GM23338 (cell line): ENCODE results near the gene BCKDK. TPM values are rescaled to one million over a fixed set of nuclear protein-coding genes. Genes with fewer than 3 reads are reported as not detected.

ENCODE experiments used
- ATAC-seq: fragments of 200-7000 bp; cut with Tn5 transposase; 3 replicates; pipeline ENCODE4 v1.9.1; 2020
- DNase-seq: peaks from one replicate; pipeline ENCODE4 v3.0.0-alpha.2; 2015; ENCODE audit warnings: low spot score
- H2AFZ ChIP-seq: fragments of 200-600 bp; sonication (generic); 2 replicates; pipeline ENCODE4 v1.8.0; 2016; ENCODE audit warnings: antibody characterized with exemption, mild to moderate bottlenecking, moderate library complexity
- H3F3A ChIP-seq: fragments of 200-600 bp; sonication (generic); replicated peaks from 2 replicates; pipeline ENCODE4 v1.8.0; 2017; ENCODE audit warnings: antibody characterized with exemption, mixed run types, low read depth
- H3K27ac ChIP-seq: fragments of 200-600 bp; sonication (generic); 2 replicates; pipeline ENCODE4 v1.6.1; 2016; ENCODE audit warnings: low read depth
- H3K27me3 ChIP-seq: fragments of 200-600 bp; sonication (generic); 2 replicates; pipeline ENCODE4 v1.8.0; 2016; ENCODE audit warnings: mild to moderate bottlenecking, mixed run types, moderate library complexity; ENCODE audit not compliant: insufficient read depth
- H3K36me3 ChIP-seq: fragments of 200-600 bp; sonication (generic); 2 replicates; pipeline ENCODE4 v1.8.0; 2016; ENCODE audit warnings: mild to moderate bottlenecking; ENCODE audit not compliant: insufficient read depth
- H3K4me1 ChIP-seq: fragments of 200-600 bp; sonication (generic); 2 replicates; pipeline ENCODE4 v1.8.0; 2016; ENCODE audit warnings: mild to moderate bottlenecking, moderate library complexity; ENCODE audit not compliant: insufficient read depth
- H3K4me2 ChIP-seq: fragments of 200-600 bp; sonication (generic); 2 replicates; pipeline ENCODE4 v1.7.1; 2017; ENCODE audit warnings: mixed run types
- H3K4me3 ChIP-seq: fragments of 200-600 bp; sonication (generic); 2 replicates; pipeline ENCODE4 v1.6.1; 2016; ENCODE audit warnings: mixed run types
- H3K79me2 ChIP-seq: fragments of 200-600 bp; sonication (generic); replicated peaks from 2 replicates; pipeline ENCODE4 v1.8.0; 2017; ENCODE audit warnings: mild to moderate bottlenecking; ENCODE audit not compliant: insufficient read depth
- H3K9me2 ChIP-seq: fragments of 200-600 bp; sonication (generic); 2 replicates; pipeline ENCODE4 v1.8.0; 2017; ENCODE audit not compliant: insufficient read depth
- H4K20me1 ChIP-seq: fragments of 200-600 bp; sonication (generic); replicated peaks from 2 replicates; pipeline ENCODE4 v1.8.0; 2017; ENCODE audit warnings: mild to moderate bottlenecking; ENCODE audit not compliant: insufficient read depth
- H3K27ac Mint-ChIP-seq: 2 replicates; pipeline ENCODE4 v1.8.0; 2020; ENCODE audit warnings: inconsistent platforms, mild to moderate bottlenecking, moderate library complexity, mixed read lengths
- H3K27me3 Mint-ChIP-seq: 3 replicates; pipeline ENCODE4 v1.8.0; 2022; ENCODE audit warnings: low read depth, mild to moderate bottlenecking, moderate library complexity, mixed read lengths, inconsistent platforms; ENCODE audit not compliant: insufficient read depth, poor library complexity
- H3K36me3 Mint-ChIP-seq: 3 replicates; pipeline ENCODE4 v1.8.0; 2021; ENCODE audit warnings: low read depth, mild to moderate bottlenecking, inconsistent platforms, moderate library complexity, mixed read lengths
- H3K4me1 Mint-ChIP-seq: 3 replicates; pipeline ENCODE4 v1.8.0; 2020; ENCODE audit warnings: mild to moderate bottlenecking, inconsistent platforms, mixed read lengths
- H3K4me3 Mint-ChIP-seq: 3 replicates; pipeline ENCODE4 v1.8.0; 2021; ENCODE audit warnings: moderate library complexity, mild to moderate bottlenecking, inconsistent platforms, mixed read lengths
- H3K9me3 Mint-ChIP-seq: 3 replicates; pipeline ENCODE4 v1.8.0; 2020; ENCODE audit warnings: moderate library complexity, mild to moderate bottlenecking, inconsistent platforms, mixed read lengths
- CREB1 ChIP-seq: fragments of 250-450 bp; sonication (Bioruptor Pico); IDR thresholded peaks from 2 replicates; pipeline ENCODE4 v1.5.0; 2020; ENCODE audit warnings: low read depth, mild to moderate bottlenecking, moderate library complexity
- EZH2 ChIP-seq: fragments of 200-600 bp; sonication (generic); IDR thresholded peaks from one replicate; pipeline ENCODE4 v1.8.0; 2017; ENCODE audit warnings: antibody characterized with exemption, mild to moderate bottlenecking, low read depth; ENCODE audit not compliant: unreplicated experiment
- EZH2phosphoT487 ChIP-seq: fragments of 200-600 bp; sonication (generic); IDR thresholded peaks from one replicate; pipeline ENCODE4 v1.8.1; 2018; ENCODE audit warnings: antibody characterized with exemption; ENCODE audit not compliant: unreplicated experiment
- JUNB ChIP-seq: IDR thresholded peaks from one replicate; pipeline ENCODE4 v1.6.1; 2016; ENCODE audit warnings: antibody characterized with exemption; ENCODE audit not compliant: unreplicated experiment
- NANOG ChIP-seq: IDR thresholded peaks from 2 replicates; pipeline ENCODE4 v1.6.1; 2016; ENCODE audit warnings: antibody characterized with exemption, borderline replicate concordance
- POLR2AphosphoS5 ChIP-seq: IDR thresholded peaks from 2 replicates; pipeline ENCODE4 v1.6.1; 2016; ENCODE audit warnings: antibody characterized with exemption, low read depth
- STAT1 ChIP-seq: IDR thresholded peaks from one replicate; pipeline ENCODE4 v1.6.1; 2016; ENCODE audit warnings: antibody characterized with exemption; ENCODE audit not compliant: unreplicated experiment
- ZNF114 ChIP-seq: fragments of 250-450 bp; sonication (Bioruptor Pico); IDR thresholded peaks from 2 replicates; pipeline ENCODE4 v1.5.0; 2020; ENCODE audit warnings: mild to moderate bottlenecking, moderate library complexity
- ZNF331 ChIP-seq: fragments of 250-450 bp; sonication (Bioruptor Pico); IDR thresholded peaks from 2 replicates; pipeline ENCODE4 v1.5.0; 2020; ENCODE audit warnings: low read depth, mild to moderate bottlenecking, moderate library complexity
- polyA plus RNA-seq: library from polyadenylated mRNA; unstranded; fragments of >200 nt; fragmentation: Nextera tagmentation; extraction: Ambion mirVana; gene quantifications from 2 replicates; pipeline ENCODE4 v1.2.1, GENCODE V29; 2016
- total RNA-seq: library from RNA; depleted of rRNA; stranded (reverse); fragments of >200 nt; shearing (Covaris generic); gene quantifications from 2 replicates; pipeline ENCODE4 v1.2.3, GENCODE V29; 2014
- TF ChIP-seq, protein P1 (sequence below): IDR thresholded peaks from 2 replicates; pipeline ENCODE4 v1.6.1; 2016; ENCODE audit warnings: antibody characterized with exemption
- TF ChIP-seq, protein P2 (sequence below), 2 experiments: fragments of 200-600 bp in 1 of 2; sonication (generic) in 1 of 2; conservative IDR thresholded peaks; 2 replicates each; pipeline versions ENCODE4 v1.5.1 to v1.6.1; 2016 to 2017; ENCODE audit warnings: antibody characterized with exemption in 2 of 2, low read depth in 2 of 2, mild to moderate bottlenecking in 2 of 2, moderate library complexity in 1 of 2
- TF ChIP-seq, protein P3 (sequence below): fragments of 250-450 bp; sonication (Bioruptor Pico); IDR thresholded peaks from 2 replicates; pipeline ENCODE4 v1.5.0; 2020; ENCODE audit warnings: mild to moderate bottlenecking, moderate library complexity
- TF ChIP-seq, protein P4 (sequence below): IDR thresholded peaks from one replicate; pipeline ENCODE4 v1.6.1; 2018; ENCODE audit warnings: antibody characterized with exemption; ENCODE audit not compliant: unreplicated experiment

Gene BCKDK
- total and polyA plus RNA-seq, 2 experiments from 2014 or later = 36.1 to 58.9 TPM

DNA sequence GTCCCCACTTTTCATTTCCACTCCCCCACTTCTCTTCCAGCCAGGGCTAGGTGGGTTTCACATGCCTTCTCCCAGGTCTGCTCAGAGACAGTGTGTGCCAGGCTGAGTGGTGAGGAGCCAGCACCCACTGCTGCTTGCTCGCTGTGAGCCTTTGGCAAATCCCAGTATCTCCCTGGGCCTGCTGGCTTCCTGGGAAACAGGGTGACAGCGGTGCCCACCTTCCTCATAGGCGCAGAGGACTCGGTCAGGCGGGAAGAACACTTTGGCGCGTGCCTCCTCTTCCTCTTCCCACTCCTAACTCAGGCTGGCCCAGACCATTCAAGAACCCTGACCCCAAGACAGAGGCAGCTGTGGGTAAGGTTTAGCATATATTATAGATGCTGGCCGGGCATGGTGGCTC lies 19.0 kb upstream of the BCKDK start:
- peaks cover 7% of the 10 kb centered on the region; the same call in 1 of the 2 replicates for H3K4me1 ChIP-seq
- H3K4me3 Mint-ChIP-seq = no peak overlapping the region; the same call in 2 of the 3 replicates

More for the DNA sequence above, 19.0 kb upstream of the BCKDK start:
- Histone ChIP-seq H3F3A (peaks cover 1% of the 10 kb centered on the region; the same call in 1 of the 2 replicates), H3K27me3 (no peaks in the 10 kb centered on the region), H2AFZ (no peak overlapping the region), H3K4me2 (no peak overlapping the region), H4K20me1 (no peaks in the 10 kb centered on the region), H3K36me3 (no peaks in the 10 kb centered on the region), H3K27ac (no peak overlapping the region), H3K9me2 (no peaks in the 10 kb centered on the region), H3K4me3 (no peak overlapping the region), H3K79me2 (peaks cover 16% of the 10 kb centered on the region)
- Mint-ChIP-seq H3K4me1 (peaks cover 8% of the 10 kb centered on the region; the same call in 1 of the 3 replicates), H3K36me3 (peaks cover 24% of the 10 kb centered on the region), H3K9me3 (no peaks in the 10 kb centered on the region), H3K27me3 (peaks cover 16% of the 10 kb centered on the region), H3K27ac (no peak overlapping the region)
- no peak for ATAC-seq
- DNase-seq = no peak
- TF ChIP-seq ZNF114 (CRISPR knock-in tag) (no peak), POLR2AphosphoS5 (no peak), ZNF331 (CRISPR knock-in tag) (no peak), NANOG (no peak), STAT1 (no peak), EZH2 (no peak), CREB1 (no peak), EZH2phosphoT487 (no peak), JUNB (no peak)
- TF ChIP-seq, protein P1, sequence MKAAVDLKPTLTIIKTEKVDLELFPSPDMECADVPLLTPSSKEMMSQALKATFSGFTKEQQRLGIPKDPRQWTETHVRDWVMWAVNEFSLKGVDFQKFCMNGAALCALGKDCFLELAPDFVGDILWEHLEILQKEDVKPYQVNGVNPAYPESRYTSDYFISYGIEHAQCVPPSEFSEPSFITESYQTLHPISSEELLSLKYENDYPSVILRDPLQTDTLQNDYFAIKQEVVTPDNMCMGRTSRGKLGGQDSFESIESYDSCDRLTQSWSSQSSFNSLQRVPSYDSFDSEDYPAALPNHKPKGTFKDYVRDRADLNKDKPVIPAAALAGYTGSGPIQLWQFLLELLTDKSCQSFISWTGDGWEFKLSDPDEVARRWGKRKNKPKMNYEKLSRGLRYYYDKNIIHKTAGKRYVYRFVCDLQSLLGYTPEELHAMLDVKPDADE = no peak
- TF ChIP-seq, protein P2, sequence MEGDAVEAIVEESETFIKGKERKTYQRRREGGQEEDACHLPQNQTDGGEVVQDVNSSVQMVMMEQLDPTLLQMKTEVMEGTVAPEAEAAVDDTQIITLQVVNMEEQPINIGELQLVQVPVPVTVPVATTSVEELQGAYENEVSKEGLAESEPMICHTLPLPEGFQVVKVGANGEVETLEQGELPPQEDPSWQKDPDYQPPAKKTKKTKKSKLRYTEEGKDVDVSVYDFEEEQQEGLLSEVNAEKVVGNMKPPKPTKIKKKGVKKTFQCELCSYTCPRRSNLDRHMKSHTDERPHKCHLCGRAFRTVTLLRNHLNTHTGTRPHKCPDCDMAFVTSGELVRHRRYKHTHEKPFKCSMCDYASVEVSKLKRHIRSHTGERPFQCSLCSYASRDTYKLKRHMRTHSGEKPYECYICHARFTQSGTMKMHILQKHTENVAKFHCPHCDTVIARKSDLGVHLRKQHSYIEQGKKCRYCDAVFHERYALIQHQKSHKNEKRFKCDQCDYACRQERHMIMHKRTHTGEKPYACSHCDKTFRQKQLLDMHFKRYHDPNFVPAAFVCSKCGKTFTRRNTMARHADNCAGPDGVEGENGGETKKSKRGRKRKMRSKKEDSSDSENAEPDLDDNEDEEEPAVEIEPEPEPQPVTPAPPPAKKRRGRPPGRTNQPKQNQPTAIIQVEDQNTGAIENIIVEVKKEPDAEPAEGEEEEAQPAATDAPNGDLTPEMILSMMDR (conservative IDR thresholded peaks at IDR 0.05; ENCODE audit: low read depth in 2 of 2) = no peak
- TF ChIP-seq, protein P3, sequence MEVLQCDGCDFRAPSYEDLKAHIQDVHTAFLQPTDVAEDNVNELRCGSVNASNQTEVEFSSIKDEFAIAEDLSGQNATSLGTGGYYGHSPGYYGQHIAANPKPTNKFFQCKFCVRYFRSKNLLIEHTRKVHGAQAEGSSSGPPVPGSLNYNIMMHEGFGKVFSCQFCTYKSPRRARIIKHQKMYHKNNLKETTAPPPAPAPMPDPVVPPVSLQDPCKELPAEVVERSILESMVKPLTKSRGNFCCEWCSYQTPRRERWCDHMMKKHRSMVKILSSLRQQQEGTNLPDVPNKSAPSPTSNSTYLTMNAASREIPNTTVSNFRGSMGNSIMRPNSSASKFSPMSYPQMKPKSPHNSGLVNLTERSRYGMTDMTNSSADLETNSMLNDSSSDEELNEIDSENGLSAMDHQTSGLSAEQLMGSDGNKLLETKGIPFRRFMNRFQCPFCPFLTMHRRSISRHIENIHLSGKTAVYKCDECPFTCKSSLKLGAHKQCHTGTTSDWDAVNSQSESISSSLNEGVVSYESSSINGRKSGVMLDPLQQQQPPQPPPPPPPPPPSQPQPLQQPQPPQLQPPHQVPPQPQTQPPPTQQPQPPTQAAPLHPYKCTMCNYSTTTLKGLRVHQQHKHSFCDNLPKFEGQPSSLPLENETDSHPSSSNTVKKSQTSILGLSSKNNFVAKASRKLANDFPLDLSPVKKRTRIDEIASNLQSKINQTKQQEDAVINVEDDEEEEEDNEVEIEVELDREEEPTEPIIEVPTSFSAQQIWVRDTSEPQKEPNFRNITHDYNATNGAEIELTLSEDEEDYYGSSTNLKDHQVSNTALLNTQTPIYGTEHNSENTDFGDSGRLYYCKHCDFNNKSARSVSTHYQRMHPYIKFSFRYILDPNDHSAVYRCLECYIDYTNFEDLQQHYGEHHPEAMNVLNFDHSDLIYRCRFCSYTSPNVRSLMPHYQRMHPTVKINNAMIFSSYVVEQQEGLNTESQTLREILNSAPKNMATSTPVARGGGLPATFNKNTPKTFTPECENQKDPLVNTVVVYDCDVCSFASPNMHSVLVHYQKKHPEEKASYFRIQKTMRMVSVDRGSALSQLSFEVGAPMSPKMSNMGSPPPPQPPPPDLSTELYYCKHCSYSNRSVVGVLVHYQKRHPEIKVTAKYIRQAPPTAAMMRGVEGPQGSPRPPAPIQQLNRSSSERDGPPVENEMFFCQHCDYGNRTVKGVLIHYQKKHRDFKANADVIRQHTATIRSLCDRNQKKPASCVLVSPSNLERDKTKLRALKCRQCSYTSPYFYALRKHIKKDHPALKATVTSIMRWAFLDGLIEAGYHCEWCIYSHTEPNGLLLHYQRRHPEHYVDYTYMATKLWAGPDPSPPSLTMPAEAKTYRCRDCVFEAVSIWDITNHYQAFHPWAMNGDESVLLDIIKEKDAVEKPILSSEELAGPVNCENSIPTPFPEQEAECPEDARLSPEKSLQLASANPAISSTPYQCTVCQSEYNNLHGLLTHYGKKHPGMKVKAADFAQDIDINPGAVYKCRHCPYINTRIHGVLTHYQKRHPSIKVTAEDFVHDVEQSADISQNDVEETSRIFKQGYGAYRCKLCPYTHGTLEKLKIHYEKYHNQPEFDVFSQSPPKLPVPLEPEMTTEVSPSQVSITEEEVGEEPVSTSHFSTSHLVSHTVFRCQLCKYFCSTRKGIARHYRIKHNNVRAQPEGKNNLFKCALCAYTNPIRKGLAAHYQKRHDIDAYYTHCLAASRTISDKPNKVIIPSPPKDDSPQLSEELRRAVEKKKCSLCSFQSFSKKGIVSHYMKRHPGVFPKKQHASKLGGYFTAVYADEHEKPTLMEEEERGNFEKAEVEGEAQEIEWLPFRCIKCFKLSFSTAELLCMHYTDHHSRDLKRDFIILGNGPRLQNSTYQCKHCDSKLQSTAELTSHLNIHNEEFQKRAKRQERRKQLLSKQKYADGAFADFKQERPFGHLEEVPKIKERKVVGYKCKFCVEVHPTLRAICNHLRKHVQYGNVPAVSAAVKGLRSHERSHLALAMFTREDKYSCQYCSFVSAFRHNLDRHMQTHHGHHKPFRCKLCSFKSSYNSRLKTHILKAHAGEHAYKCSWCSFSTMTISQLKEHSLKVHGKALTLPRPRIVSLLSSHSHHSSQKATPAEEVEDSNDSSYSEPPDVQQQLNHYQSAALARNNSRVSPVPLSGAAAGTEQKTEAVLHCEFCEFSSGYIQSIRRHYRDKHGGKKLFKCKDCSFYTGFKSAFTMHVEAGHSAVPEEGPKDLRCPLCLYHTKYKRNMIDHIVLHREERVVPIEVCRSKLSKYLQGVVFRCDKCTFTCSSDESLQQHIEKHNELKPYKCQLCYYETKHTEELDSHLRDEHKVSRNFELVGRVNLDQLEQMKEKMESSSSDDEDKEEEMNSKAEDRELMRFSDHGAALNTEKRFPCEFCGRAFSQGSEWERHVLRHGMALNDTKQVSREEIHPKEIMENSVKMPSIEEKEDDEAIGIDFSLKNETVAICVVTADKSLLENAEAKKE = no peak
- TF ChIP-seq, protein P4, sequence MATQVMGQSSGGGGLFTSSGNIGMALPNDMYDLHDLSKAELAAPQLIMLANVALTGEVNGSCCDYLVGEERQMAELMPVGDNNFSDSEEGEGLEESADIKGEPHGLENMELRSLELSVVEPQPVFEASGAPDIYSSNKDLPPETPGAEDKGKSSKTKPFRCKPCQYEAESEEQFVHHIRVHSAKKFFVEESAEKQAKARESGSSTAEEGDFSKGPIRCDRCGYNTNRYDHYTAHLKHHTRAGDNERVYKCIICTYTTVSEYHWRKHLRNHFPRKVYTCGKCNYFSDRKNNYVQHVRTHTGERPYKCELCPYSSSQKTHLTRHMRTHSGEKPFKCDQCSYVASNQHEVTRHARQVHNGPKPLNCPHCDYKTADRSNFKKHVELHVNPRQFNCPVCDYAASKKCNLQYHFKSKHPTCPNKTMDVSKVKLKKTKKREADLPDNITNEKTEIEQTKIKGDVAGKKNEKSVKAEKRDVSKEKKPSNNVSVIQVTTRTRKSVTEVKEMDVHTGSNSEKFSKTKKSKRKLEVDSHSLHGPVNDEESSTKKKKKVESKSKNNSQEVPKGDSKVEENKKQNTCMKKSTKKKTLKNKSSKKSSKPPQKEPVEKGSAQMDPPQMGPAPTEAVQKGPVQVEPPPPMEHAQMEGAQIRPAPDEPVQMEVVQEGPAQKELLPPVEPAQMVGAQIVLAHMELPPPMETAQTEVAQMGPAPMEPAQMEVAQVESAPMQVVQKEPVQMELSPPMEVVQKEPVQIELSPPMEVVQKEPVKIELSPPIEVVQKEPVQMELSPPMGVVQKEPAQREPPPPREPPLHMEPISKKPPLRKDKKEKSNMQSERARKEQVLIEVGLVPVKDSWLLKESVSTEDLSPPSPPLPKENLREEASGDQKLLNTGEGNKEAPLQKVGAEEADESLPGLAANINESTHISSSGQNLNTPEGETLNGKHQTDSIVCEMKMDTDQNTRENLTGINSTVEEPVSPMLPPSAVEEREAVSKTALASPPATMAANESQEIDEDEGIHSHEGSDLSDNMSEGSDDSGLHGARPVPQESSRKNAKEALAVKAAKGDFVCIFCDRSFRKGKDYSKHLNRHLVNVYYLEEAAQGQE = no peak
